ENCODE measurements around the gene STXBP6.

- TF ChIP-seq, protein P1, sequence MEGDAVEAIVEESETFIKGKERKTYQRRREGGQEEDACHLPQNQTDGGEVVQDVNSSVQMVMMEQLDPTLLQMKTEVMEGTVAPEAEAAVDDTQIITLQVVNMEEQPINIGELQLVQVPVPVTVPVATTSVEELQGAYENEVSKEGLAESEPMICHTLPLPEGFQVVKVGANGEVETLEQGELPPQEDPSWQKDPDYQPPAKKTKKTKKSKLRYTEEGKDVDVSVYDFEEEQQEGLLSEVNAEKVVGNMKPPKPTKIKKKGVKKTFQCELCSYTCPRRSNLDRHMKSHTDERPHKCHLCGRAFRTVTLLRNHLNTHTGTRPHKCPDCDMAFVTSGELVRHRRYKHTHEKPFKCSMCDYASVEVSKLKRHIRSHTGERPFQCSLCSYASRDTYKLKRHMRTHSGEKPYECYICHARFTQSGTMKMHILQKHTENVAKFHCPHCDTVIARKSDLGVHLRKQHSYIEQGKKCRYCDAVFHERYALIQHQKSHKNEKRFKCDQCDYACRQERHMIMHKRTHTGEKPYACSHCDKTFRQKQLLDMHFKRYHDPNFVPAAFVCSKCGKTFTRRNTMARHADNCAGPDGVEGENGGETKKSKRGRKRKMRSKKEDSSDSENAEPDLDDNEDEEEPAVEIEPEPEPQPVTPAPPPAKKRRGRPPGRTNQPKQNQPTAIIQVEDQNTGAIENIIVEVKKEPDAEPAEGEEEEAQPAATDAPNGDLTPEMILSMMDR (IDR thresholded peaks at IDR 0.05 in 4 of 5, conservative IDR thresholded peaks at IDR 0.05 in 1 of 5) = no peak
- no peak for TF ChIP-seq POLR2A (IDR thresholded peaks at IDR 0.05)
Observed at GRCh38 chr14:24826390-24826789, 223.6 kb downstream of the STXBP6 start.
